ENCODE measurements around the gene CYP2C8.

GRCh38 chr10:95116869-95117269 lies 47.6 kb upstream of the CYP2C8 start:
- TF ChIP-seq, protein P1, sequence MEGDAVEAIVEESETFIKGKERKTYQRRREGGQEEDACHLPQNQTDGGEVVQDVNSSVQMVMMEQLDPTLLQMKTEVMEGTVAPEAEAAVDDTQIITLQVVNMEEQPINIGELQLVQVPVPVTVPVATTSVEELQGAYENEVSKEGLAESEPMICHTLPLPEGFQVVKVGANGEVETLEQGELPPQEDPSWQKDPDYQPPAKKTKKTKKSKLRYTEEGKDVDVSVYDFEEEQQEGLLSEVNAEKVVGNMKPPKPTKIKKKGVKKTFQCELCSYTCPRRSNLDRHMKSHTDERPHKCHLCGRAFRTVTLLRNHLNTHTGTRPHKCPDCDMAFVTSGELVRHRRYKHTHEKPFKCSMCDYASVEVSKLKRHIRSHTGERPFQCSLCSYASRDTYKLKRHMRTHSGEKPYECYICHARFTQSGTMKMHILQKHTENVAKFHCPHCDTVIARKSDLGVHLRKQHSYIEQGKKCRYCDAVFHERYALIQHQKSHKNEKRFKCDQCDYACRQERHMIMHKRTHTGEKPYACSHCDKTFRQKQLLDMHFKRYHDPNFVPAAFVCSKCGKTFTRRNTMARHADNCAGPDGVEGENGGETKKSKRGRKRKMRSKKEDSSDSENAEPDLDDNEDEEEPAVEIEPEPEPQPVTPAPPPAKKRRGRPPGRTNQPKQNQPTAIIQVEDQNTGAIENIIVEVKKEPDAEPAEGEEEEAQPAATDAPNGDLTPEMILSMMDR (conservative IDR thresholded peaks at IDR 0.05; ENCODE audit: low read depth, low read length) = no peak
- TF ChIP-seq EZH2 (IDR thresholded peaks at IDR 0.05; ENCODE audit: borderline replicate concordance, low read depth, low read length, poor library complexity, severe bottlenecking) = no peak
